ENCODE data around the gene ITIH3. TPM values are rescaled to one million over a fixed set of nuclear protein-coding genes. Genes with fewer than 3 reads are reported as not detected.

The ITIH3 gene
- total RNA-seq, 1 donor from 2014 or later, result 779 TPM

Other genes with a start within 250 kb of the ITIH3 start
- 15.3 TPM for gene PBRM1, start 108.9 kb upstream of the ITIH3 start, total RNA-seq
- gene GNL3, start 108.8 kb upstream of the ITIH3 start, total RNA-seq, result 18.9 TPM
- 52.2 TPM for gene GLT8D1, start 89.0 kb upstream of the ITIH3 start, total RNA-seq
- 78.3 TPM for gene SPCS1, start 88.7 kb upstream of the ITIH3 start, total RNA-seq
- gene NEK4, start 23.9 kb upstream of the ITIH3 start, total RNA-seq, result 16.6 TPM
- 1,331 TPM for gene ITIH1, start 17.2 kb upstream of the ITIH3 start, total RNA-seq
- gene ITIH4, start 35.9 kb downstream of the ITIH3 start, total RNA-seq, result 4,358 TPM
- gene MUSTN1, start 40.2 kb downstream of the ITIH3 start, total RNA-seq, result 0.38 TPM
- 36.4 TPM for gene STIMATE, start 102.8 kb downstream of the ITIH3 start, total RNA-seq

Data from left lobe of liver (tissue), 1 donor.